HG03378 (cell line): ENCODE data around the gene UQCR10.
"Not testable (repeated sequence)": the region's sequence is repeated elsewhere in the genome, so short reads cannot be mapped to it uniquely, and the experiment has no call there.

Source experiments
- ATAC-seq: cut with Tn5 transposase; IDR thresholded peaks from one replicate; pipeline ENCODE4 v1.9.1; 2021; ENCODE audit warnings: mild to moderate bottlenecking, moderate library complexity; ENCODE audit not compliant: unreplicated experiment

UQCR10 gene

GRCh38 chr22:29735416-29735815 is 31.8 kb upstream of the UQCR10 start:
- ATAC-seq = no peak

DNA sequence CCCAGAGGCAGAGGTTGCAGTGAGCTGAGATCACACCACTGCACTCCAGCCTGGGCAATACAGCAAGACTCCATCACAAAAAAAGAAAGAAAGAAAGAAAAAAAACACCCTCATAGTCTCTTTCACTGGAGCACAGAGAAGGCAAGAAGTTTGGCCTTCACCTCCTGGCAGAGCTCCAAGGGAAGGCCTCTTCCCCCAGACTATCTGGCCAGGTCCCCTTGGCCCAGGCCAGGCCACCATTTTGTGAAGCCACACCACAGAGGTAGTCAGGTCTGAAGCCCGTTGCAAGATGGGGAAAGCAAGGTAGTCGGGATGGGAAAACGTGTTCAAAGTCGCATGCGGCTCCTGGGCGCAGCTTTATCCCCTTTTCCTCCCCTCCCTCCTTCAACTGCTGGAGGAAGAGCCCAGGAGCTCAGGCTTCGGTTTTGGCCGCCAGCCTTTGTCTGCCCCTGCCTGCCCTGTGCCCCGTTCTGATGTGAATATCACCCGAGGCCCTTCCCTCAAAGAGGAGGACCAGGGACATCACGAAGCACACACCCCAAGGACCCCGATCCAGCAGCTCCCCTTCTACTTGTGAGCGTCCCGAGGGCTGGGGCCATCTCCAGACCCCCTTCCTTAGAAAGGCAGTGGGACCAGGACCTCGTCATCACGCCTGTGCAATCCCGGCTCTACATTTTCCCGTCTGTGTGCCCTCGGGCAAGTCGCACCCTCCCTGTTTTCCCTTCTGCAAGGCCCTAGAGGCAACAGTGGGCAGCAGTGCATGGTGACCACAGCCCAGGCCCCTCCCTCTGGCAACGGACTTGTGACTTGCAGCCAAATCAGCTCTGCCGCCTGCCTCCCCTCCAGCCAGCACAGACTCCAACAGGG is 29.7 kb upstream of the UQCR10 start:
- no peak for ATAC-seq

- no peak for ATAC-seq
These were observed 28.9 kb upstream of the UQCR10 start for GRCh38 chr22:29738118-29738815.

DNA sequence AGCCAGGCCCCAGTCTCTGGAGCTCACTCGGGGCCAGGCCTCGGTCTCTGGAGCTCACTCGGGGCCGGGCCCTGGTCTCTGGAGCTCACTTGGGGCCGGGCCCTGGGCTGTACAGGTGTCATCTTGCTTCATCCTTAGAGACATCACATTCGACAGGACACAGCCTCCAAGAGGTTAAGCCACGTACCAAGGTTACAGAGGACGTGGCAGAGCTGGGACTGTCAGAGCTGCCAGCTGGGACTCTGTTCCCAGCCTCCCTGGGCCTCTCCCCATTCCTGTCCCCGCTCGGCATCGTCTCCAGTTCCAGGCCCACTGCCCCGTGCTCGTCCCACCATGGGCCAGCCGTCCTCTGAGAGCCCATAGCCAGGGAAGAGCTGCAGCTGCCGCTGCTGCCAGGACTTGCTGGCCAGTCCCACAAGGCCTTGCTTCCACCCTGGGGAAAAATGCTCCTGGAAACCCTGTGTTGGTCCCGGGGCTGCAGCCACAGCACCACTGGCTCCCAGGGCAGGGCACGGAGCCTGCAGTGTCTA is 27.8 kb upstream of the UQCR10 start:
- ATAC-seq = no peak

GRCh38 chr22:29740216-29740615 is 27.0 kb upstream of the UQCR10 start:
- no peak for ATAC-seq

- ATAC-seq = no peak
These were observed 25.2 kb upstream of the UQCR10 start for GRCh38 chr22:29741926-29742325.

DNA sequence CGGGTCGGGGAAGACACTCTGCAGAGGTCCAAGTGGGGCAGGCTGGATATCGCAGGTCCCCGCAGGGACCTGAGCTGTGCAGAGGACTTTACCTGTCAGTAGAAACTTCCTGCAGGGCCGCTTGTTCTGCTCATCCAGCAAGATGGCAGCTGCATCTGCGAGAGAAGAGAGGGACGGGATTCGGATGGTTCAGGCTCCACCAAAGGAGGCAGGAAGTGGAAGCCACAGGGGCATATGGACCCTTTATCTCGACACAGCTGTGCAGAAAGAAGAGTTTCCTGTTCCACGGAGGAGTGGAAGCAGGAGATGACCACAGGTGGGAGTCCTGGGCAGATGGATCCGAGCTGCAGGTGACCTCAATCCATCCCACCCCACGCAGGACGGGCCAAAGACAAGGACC is 24.8 kb upstream of the UQCR10 start:
- no peak for ATAC-seq

GRCh38 chr22:29744902-29745301 is 22.3 kb upstream of the UQCR10 start:
- no peak for ATAC-seq

- ATAC-seq = no peak
These were observed 19.3 kb upstream of the UQCR10 start for GRCh38 chr22:29747832-29748231.

- no peak for ATAC-seq
These were observed 18.8 kb upstream of the UQCR10 start for GRCh38 chr22:29748248-29748893.

GRCh38 chr22:29750029-29750428 is 17.1 kb upstream of the UQCR10 start:
- ATAC-seq = no peak

DNA sequence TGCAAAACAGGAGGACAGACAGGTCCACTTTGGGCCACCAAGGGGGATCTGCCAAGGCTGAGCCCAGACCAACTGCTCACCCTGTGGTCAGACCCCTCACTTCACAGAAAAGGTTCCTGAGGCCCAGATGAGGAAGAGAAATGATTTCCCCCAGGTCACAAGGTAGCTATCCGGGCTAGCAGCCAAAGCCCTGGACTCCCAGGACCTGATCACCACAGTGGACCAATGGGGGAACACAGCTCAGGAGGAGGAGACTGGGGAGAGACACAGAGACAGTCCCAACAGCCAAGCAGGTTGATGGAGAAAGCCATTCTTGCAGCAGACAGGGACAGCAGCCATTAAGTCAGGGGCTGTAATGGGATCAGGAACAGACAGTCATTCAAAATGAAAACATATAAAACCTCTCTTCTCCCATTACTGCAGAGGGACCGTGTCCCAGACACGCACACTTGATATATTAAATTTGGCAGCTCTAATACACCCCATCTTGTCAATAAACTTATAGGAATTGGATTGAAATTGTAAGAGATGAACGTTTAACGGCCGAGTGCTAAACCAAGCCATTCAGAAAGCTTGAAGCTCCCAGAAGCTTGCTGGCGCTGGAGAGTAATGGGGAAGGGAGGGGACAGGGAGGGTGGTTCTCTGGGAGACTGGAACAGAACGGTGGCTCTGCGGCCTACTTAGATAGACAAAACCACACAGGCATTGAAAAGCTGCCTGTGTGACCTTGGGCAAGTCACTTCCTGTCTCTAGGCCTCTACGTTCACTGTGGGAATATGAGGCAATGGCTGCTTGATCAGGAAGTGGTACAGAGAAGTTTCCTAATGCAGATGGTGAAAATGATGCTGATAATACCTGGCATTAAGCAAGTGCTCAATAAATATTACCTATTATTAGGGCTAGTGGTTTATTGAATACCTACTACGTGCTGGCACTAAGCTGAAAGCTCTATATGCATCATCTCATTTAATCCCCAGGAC is 16.3 kb upstream of the UQCR10 start:
- ATAC-seq = no peak

DNA sequence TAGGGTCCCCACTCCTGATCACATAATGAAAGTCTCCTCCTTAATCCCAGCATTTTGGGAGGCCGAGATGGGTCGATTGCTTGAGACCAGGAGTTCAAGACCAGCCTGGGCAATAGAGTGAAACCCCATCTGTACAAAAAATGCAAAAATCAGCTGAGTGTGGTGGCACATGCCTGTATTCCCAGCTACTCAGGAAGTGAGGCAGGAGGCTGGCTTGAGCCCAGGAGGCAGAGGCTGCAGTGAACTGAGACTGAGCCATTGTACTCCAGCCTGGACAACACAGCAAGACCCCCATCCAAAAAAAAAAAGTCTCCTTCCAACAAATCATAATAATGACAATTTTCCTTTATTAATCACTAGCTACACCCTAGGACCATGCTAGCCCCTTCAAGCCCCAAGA is 15.5 kb upstream of the UQCR10 start:
- ATAC-seq = no peak

DNA sequence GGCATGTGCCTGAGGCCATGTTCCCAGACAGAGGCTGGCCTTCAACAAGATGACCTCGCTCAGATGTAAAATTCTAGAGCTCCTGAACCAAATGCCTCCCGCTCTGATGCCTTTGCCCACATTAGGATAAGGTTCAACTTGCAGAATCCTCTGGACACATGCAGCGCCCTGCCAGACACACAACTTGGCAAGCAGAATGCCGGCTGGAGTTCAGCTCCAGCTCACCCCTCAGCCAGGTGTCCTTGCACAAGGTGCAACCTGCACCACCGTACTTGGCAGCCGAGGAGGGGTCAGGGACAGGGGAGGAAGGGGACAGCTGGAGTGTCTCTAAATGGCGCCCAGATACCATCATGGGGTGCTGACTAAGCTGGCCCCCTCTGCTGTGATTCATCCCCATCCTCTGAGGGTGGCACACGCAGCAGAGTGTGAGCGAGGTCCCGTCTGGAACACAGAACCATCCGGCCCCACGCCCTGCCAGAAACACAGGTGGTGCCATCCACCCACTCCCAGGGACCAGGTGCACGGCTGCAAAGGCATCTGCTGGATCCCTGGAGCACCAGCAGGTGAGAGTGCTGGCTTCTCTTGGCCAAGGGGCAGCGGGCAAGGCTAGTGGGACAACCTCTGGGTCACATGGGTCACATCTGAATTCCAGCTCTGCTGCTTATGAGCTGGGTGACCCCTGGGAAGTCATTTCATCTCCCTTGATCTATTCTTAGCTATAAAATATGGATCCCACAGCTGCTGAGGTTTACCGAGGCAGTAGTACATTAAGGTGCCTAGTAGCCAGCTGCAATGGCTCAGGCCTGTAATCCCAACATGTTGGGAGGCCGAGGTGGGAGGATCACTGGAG is 13.1 kb upstream of the UQCR10 start:
- ATAC-seq = no peak

GRCh38 chr22:29754658-29755395 is 12.3 kb upstream of the UQCR10 start:
- ATAC-seq = not testable (repeated sequence)

DNA sequence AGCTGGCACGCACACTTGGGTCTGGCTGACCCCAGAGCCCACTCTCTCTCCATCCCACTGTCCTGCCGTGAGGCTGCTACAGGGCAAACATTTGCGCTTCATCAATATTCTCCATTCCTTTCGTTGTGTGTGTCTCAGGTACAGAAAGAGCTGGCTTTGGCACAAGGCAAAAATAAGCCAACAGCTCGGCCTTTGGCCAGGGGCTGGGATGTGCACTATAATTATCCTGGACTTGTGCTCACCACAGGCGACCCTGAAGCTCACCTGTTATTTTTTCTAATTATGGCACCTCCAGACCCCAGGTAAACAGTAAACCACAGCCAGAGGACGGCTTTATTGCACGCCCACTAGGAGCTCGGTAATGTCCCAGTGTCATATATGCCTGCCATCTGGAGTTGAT is 11.3 kb upstream of the UQCR10 start:
- ATAC-seq = no peak

DNA sequence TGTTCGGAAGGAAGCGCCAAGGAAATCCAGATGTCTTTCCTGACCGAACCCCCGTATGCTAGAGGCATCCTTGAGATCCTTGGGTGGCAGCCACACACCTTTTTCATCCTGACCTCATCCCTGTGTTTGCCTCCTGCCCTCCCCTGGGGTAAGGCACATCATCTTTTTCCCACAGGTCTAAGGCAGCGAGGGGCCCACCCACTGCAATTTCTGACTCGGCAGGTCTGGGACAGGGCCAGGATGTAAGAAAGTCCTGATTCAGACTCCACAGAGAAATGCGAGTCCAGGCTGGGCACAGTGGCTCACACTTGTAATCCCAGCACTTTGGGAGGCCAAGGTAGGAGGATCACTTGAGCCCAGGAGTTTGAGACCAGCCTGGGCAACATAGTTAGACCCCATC is 10.8 kb upstream of the UQCR10 start:
- no peak for ATAC-seq

DNA sequence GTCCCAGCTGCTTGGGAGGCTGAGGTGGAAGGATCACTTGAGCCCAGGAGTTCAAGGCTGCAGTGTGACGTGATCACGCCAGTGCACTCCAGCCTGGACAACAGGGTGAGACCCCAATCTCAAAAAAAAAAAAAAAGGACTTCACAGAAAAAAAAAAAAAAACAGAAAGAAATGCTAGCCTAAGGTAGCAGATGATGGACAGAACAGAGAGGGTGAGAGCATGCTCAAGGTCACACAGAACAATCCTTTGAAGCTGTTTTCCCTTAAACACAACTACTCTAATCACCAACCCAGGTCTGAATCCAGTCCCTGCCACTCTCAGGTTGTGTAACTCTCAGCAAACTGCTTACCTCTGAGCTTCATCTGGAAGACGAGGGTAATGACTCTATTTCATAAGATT is 10.1 kb upstream of the UQCR10 start:
- ATAC-seq = no peak
